Gastrocnemius medialis (tissue), 4 donors: ENCODE data around the gene CHAMP1. TPM values are rescaled to one million over a fixed set of nuclear protein-coding genes. Genes with fewer than 3 reads are reported as not detected.

Experiments used
- ATAC-seq, 2 donors: fragments of 150-250 bp; one replicate each; pipeline ENCODE4 v1.9.1; 2016
- DNase-seq, 2 donors: peaks; one replicate each; pipeline ENCODE4 v3.0.0-alpha.2; 2019
- H3K27ac ChIP-seq, 4 donors: fragments of 200-600 bp; sonication (generic); 1 replicate in 1 of 4; 2 replicates in 3 of 4; pipeline ENCODE4 v1.5.1; 2016 to 2018; ENCODE audit warnings: mild to moderate bottlenecking in 2 of 4, moderate library complexity in 1 of 4
- H3K27me3 ChIP-seq, 3 donors: fragments of 200-600 bp; sonication (generic) in 2 of 3; 1 replicate in 1 of 3; 2 replicates in 2 of 3; pipeline versions ENCODE4 v1.5.1 to v1.6.0; 2016 to 2019; ENCODE audit warnings: mild to moderate bottlenecking in 1 of 3, moderate library complexity in 1 of 3
- H3K36me3 ChIP-seq, 2 donors: fragments of 200-600 bp; sonication (generic) in 1 of 2; one replicate each; pipeline ENCODE4 v1.5.1; 2017 to 2018
- H3K4me1 ChIP-seq, 2 donors: fragments of 200-600 bp; sonication (generic) in 1 of 2; one replicate each; pipeline ENCODE4 v1.5.1; 2016 to 2017; ENCODE audit warnings: mild to moderate bottlenecking in 2 of 2
- H3K4me3 ChIP-seq, 4 donors: fragments of 200-600 bp; sonication (generic) in 3 of 4; 1 replicate in 1 of 4; 2 replicates in 3 of 4; pipeline ENCODE4 v1.5.1; 2016 to 2019; ENCODE audit warnings: mild to moderate bottlenecking in 2 of 4
- H3K9me3 ChIP-seq, 3 donors: fragments of 200-600 bp; sonication (generic) in 2 of 3; 1 replicate in 1 of 3; 2 replicates in 2 of 3; pipeline ENCODE4 v1.5.1; 2016 to 2019
- CTCF ChIP-seq, 5 experiments: fragments of 450-650 bp in 3 of 5; fragments of 200-600 bp in 2 of 5; sonication (generic) in 2 of 5; IDR thresholded peaks in 4 of 5; conservative IDR thresholded peaks in 1 of 5; 1 replicate in 4 of 5; 2 replicates in 1 of 5; pipeline ENCODE4 v1.5.1; 2016 to 2019; ENCODE audit warnings: antibody characterized with exemption in 5 of 5, mild to moderate bottlenecking in 3 of 5, moderate library complexity in 3 of 5
- POLR2A ChIP-seq, 2 donors: fragments of 450-650 bp; IDR thresholded peaks; one replicate each; pipeline ENCODE4 v1.6.1; 2017; ENCODE audit warnings: antibody characterized with exemption in 2 of 2, mild to moderate bottlenecking in 2 of 2, moderate library complexity in 2 of 2
- in situ Hi-C, 4 donors: fragments of 200-750 bp; cut with MboI; loops; one replicate each; pipeline versions ENCODE4 v1.15.0 to v1.8.0; 2017; ENCODE audit warnings: low sequenced_read_pairs in 4 of 4
- intact Hi-C: fragments of 100-400 bp; cut with DNase I; formaldehyde crosslinking; loops from one replicate; pipeline ENCODE4 v1.15.1; 2023; ENCODE audit warnings: low total_unique reads
- total RNA-seq, 4 donors: library from RNA; depleted of rRNA; stranded (reverse); fragments of >200 nt; gene quantifications; one replicate each; pipeline versions ENCODE4 v1.1.0 to v1.2.3, GENCODE V29; 2016

The CHAMP1 gene
- total RNA-seq, 4 donors from 2014 or later = 18.2 to 20.3 (median 19.8) TPM

DNA sequence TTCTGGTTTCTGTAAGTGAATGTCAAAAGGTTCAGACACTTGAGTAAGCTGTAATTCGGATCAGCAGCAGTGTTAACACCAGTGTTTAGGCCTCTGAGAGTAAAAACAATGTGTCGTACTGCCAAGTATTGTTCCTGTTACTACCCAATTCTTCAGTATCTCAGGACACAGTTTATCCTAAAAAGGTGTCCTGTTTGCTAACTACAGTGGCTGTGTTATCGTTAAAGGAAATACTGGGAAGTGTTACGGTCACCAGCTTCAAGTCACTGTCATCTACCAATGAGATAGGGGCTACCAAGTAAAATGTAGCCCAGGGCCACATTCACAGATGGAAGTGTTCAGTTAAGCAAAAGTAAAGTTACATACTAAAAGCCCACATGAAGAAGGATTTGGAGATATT, 35.2 kb upstream of the CHAMP1 start:
- Histone ChIP-seq H3K4me1 (peaks cover 13 to 16% of the 10 kb centered on the region in 2 donors), H3K27ac (peak overlapping the region in 1 of 4 donors; percentile 95), H3K9me3 (no peaks in the 10 kb centered on the region), H3K27me3 (no peaks in the 10 kb centered on the region), H3K4me3 (no peak overlapping the region), H3K36me3 (peaks cover 0 to 22% of the 10 kb centered on the region in 2 donors)
- no peak for ATAC-seq
- no peak for DNase-seq
- no peak for TF ChIP-seq POLR2A (IDR thresholded peaks at IDR 0.05)
- TF ChIP-seq CTCF (IDR thresholded peaks at IDR 0.05 in 4 of 5, conservative IDR thresholded peaks at IDR 0.05 in 1 of 5) = no peak
- in situ Hi-C loops = no loop called here
- intact Hi-C loops = no loop called here

DNA sequence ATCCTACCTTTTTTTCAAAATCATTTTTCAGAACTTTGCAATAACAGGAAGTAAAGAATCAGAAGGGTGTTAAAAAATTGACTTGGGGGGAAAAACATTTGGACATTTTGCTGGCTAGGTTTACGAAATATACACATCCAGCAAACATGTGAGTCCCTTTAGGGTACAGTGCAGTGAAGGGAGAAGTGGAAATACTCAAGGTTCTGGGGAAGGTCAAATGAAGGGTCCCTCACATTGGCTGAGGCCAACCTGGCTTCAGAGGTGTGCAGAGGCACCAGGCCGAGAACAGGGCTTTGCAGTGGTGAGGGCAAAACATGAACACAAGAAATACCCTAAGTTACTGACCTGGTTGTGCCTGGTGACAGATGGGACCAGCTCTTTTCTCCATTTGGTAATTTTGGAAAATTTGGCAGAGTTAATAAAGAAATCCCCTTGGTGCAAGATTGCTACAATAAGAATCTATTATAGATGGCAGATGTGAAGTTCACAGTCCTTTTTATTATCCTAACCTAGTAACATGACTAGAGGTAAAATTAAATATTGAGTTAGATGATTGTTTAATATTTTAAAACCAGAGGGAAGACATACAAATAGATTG, 34.4 kb upstream of the CHAMP1 start:
- ATAC-seq (no peak), DNase-seq (no peak)
- peak overlapping the region; percentile 95 to 98 (median 96) for H3K27ac ChIP-seq
- intact Hi-C loops = no loop called here
- in situ Hi-C loops = no loop called here
- no peaks in the 10 kb centered on the region for H3K27me3 ChIP-seq
- H3K36me3 ChIP-seq = peaks cover 0 to 22% of the 10 kb centered on the region in 2 donors
- no peak for TF ChIP-seq POLR2A (IDR thresholded peaks at IDR 0.05)
- TF ChIP-seq CTCF (IDR thresholded peaks at IDR 0.05 in 4 of 5, conservative IDR thresholded peaks at IDR 0.05 in 1 of 5) = no peak
- H3K9me3 ChIP-seq = no peaks in the 10 kb centered on the region
- H3K4me3 ChIP-seq = no peak overlapping the region
- peaks cover 13 to 16% of the 10 kb centered on the region in 2 donors for H3K4me1 ChIP-seq

- H3K9me3 ChIP-seq = no peaks in the 10 kb centered on the region
- H3K27ac ChIP-seq = peak within 1 kb of the TSS; percentile 95 to 98 (median 96)
- DNase-seq (peak; percentile 84 to 90), ATAC-seq (peak; percentile 91 to 92)
- TF ChIP-seq POLR2A (IDR thresholded peaks at IDR 0.05) (peak; percentile 81 to 82), CTCF (IDR thresholded peaks at IDR 0.05 in 4 of 5, conservative IDR thresholded peaks at IDR 0.05 in 1 of 5) (no peak)
- peak within 1 kb of the TSS; percentile 79 to 94 (median 86) for H3K4me3 ChIP-seq
- peaks cover 0 to 34% of the 10 kb centered on the region in 2 donors for H3K36me3 ChIP-seq
- in situ Hi-C loops (no loop called here), intact Hi-C loops (loop anchor here (1.0 kb wide), 2 partner anchors 33 to 47 kb away; partner anchors contain the start of genes CDC16 and CHAMP1)
- no peaks in the 10 kb centered on the region for H3K27me3 ChIP-seq
- peaks cover 13 to 16% of the 10 kb centered on the region in 2 donors for H3K4me1 ChIP-seq
Observed at GRCh38 chr13:114281351-114282040, 32.8 kb upstream of the CHAMP1 start, which contains the start of gene UPF3A. UPF3A (plus strand) TSS chr13:114281601; CDS start chr13:114281640, 39 bp downstream.

DNA sequence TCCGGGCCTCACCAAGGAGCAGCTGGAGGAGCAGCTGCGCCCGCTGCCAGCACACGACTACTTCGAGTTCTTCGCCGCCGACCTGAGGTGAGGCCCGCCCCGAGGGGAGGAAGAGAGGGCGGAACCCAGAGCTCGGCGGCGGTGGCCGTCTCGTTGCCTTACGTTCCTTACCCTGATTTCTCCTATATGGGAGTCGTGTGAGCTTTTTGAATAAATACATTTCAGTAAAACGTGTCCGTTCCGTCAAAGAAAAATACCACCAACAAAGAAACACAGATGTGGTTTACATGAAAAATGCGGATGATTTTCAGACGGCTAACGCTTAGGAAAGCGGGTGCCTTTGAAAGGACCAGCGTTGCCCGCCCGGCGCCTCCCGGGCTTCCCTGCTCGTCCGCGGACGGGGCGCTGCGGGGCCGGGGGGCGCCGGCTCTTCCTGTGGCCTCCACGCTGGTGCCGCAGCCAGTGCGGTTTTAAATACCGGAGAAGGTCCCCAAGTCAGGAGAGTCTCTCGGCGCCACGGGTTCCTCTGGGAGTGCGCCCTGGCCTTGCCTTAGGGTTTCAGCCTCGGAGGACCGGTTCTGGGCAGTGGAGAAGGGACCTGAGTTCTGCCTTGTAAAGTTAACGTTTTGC, 32.1 kb upstream of the CHAMP1 start:
- H3K4me1 ChIP-seq = peaks cover 13 to 16% of the 10 kb centered on the region in 2 donors
- TF ChIP-seq CTCF (IDR thresholded peaks at IDR 0.05 in 4 of 5, conservative IDR thresholded peaks at IDR 0.05 in 1 of 5) (peak in 1 of 5 experiments; percentile 6), POLR2A (IDR thresholded peaks at IDR 0.05) (peak; percentile 52 to 65)
- no peaks in the 10 kb centered on the region for H3K27me3 ChIP-seq
- H3K36me3 ChIP-seq = peaks cover 0 to 41% of the 10 kb centered on the region in 2 donors
- ATAC-seq = peak; percentile 68 to 72
- peak in 1 of 2 donors; percentile 17 for DNase-seq
- peak overlapping the region; percentile 95 to 98 (median 96) for H3K27ac ChIP-seq
- intact Hi-C loops (no loop called here), in situ Hi-C loops (no loop called here)
- H3K9me3 ChIP-seq = no peaks in the 10 kb centered on the region
- H3K4me3 ChIP-seq = peak overlapping the region; percentile 79 to 94 (median 86)
